C4-2B (cell line): ENCODE data around the gene ESPN.

Experiments used
- ZFX ChIP-seq: fragments of 450-650 bp; IDR thresholded peaks from 2 replicates; pipeline ENCODE4 v1.6.1; 2017
- TF ChIP-seq, protein P1 (sequence below): fragments of 450-650 bp; conservative IDR thresholded peaks from 2 replicates; pipeline ENCODE4 v1.5.1; 2017; ENCODE audit warnings: mild to moderate bottlenecking

GRCh38 chr1:6440198-6441126, 15.9 kb downstream of the ESPN start:
- TF ChIP-seq, protein P1, sequence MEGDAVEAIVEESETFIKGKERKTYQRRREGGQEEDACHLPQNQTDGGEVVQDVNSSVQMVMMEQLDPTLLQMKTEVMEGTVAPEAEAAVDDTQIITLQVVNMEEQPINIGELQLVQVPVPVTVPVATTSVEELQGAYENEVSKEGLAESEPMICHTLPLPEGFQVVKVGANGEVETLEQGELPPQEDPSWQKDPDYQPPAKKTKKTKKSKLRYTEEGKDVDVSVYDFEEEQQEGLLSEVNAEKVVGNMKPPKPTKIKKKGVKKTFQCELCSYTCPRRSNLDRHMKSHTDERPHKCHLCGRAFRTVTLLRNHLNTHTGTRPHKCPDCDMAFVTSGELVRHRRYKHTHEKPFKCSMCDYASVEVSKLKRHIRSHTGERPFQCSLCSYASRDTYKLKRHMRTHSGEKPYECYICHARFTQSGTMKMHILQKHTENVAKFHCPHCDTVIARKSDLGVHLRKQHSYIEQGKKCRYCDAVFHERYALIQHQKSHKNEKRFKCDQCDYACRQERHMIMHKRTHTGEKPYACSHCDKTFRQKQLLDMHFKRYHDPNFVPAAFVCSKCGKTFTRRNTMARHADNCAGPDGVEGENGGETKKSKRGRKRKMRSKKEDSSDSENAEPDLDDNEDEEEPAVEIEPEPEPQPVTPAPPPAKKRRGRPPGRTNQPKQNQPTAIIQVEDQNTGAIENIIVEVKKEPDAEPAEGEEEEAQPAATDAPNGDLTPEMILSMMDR: peak; percentile 31
- no peak for TF ChIP-seq ZFX
